Neural cell (in vitro differentiated cells): Measurements from ENCODE around the gene FIBCD1. TPM values are rescaled to one million over a fixed set of nuclear protein-coding genes. Genes with fewer than 3 reads are reported as not detected.

Source experiments
- H2AFZ ChIP-seq: fragments of 200-600, 300-800 bp; sonication (generic), shearing (Covaris generic); 2 replicates; pipeline ENCODE4 v1.6.0; 2014; ENCODE audit warnings: low read depth, mild to moderate bottlenecking, antibody characterized with exemption, low read length, moderate library complexity
- H3F3A ChIP-seq: fragments of 200-600 bp; shearing (Covaris generic); 2 replicates; pipeline ENCODE4 v1.6.1; 2016; ENCODE audit warnings: mild to moderate bottlenecking, moderate library complexity, mixed read lengths, antibody characterized with exemption, low read length; ENCODE audit not compliant: insufficient read depth, poor library complexity, severe bottlenecking
- H3K27ac ChIP-seq: fragments of 200-600, 300-800 bp; sonication (generic), shearing (Covaris generic); 2 replicates; pipeline ENCODE4 v1.5.1; 2014; ENCODE audit warnings: mild to moderate bottlenecking, low read length, moderate library complexity
- H3K27me3 ChIP-seq: fragments of 300-800, 200-600 bp; sonication (generic), shearing (Covaris generic); 2 replicates; pipeline ENCODE4 v1.6.0; 2014; ENCODE audit warnings: mild to moderate bottlenecking, low read depth, low read length, moderate library complexity; ENCODE audit not compliant: insufficient read depth
- H3K36me3 ChIP-seq: fragments of 300-800, 200-600 bp; sonication (generic), shearing (Covaris generic); 2 replicates; pipeline ENCODE4 v1.5.1; 2014; ENCODE audit warnings: mild to moderate bottlenecking, antibody characterized with exemption, low read length, moderate library complexity; ENCODE audit not compliant: insufficient read depth
- H3K4me2 ChIP-seq: fragments of 300-800, 200-600 bp; sonication (generic), shearing (Covaris generic); 2 replicates; pipeline ENCODE4 v1.6.0; 2014; ENCODE audit warnings: mild to moderate bottlenecking, low read length
- H3K4me3 ChIP-seq: fragments of 300-800, 200-600 bp; sonication (generic), shearing (Covaris generic); 2 replicates; pipeline ENCODE4 v1.5.1; 2014; ENCODE audit warnings: mild to moderate bottlenecking, low read length, moderate library complexity
- H3K79me2 ChIP-seq: fragments of 200-600 bp; shearing (Covaris generic); replicated peaks from 2 replicates; pipeline ENCODE4 v1.6.0; 2014; ENCODE audit warnings: mild to moderate bottlenecking, low read length, moderate library complexity; ENCODE audit not compliant: insufficient read depth
- H3K9ac ChIP-seq: fragments of 300-800, 200-600 bp; sonication (generic), shearing (Covaris generic); 2 replicates; pipeline ENCODE4 v1.6.1; 2016; ENCODE audit warnings: mild to moderate bottlenecking, low read length, mixed read lengths
- H3K9me2 ChIP-seq: fragments of 200-600 bp; shearing (Covaris generic); 2 replicates; pipeline ENCODE4 v1.6.1; 2016; ENCODE audit warnings: mild to moderate bottlenecking, low read length, mixed read lengths; ENCODE audit not compliant: insufficient read depth
- H3K9me3 ChIP-seq: fragments of 200-600, 300-800 bp; sonication (generic), shearing (Covaris generic); 2 replicates; pipeline ENCODE4 v1.6.1; 2016; ENCODE audit warnings: mild to moderate bottlenecking, mixed run types, low read length, moderate library complexity, mixed read lengths
- H4K20me1 ChIP-seq: fragments of 200-600 bp; shearing (Covaris generic); 2 replicates; pipeline ENCODE4 v1.6.1; 2016; ENCODE audit warnings: mild to moderate bottlenecking, mixed run types; ENCODE audit not compliant: insufficient read depth
- CTCF ChIP-seq: fragments of 450-650 bp; IDR thresholded peaks from 2 replicates; pipeline ENCODE4 v1.5.1; 2014; ENCODE audit warnings: antibody characterized with exemption, mild to moderate bottlenecking, moderate library complexity; ENCODE audit not compliant: poor library complexity, severe bottlenecking
- EP300 ChIP-seq: fragments of 450-650 bp; conservative IDR thresholded peaks from 2 replicates; pipeline ENCODE4 v1.6.1; 2014; ENCODE audit warnings: antibody characterized with exemption, mild to moderate bottlenecking, moderate library complexity; ENCODE audit not compliant: poor library complexity, severe bottlenecking
- EZH2 ChIP-seq: fragments of 200-600, 300-800 bp; shearing (Covaris generic), sonication (generic); IDR thresholded peaks from 2 replicates; pipeline ENCODE4 v1.6.1; 2014; ENCODE audit warnings: antibody characterized with exemption, low read length, borderline replicate concordance, mild to moderate bottlenecking; ENCODE audit not compliant: insufficient read depth, poor library complexity, severe bottlenecking
- MXI1 ChIP-seq: fragments of 450-650 bp; conservative IDR thresholded peaks from 2 replicates; pipeline ENCODE4 v1.6.1; 2014; ENCODE audit warnings: antibody characterized with exemption, mild to moderate bottlenecking; ENCODE audit not compliant: poor library complexity, severe bottlenecking
- POLR2AphosphoS5 ChIP-seq: IDR thresholded peaks from 2 replicates; pipeline ENCODE4 v1.6.1; 2012
- RAD21 ChIP-seq: fragments of 450-650 bp; conservative IDR thresholded peaks from 2 replicates; pipeline ENCODE4 v1.6.1; 2014; ENCODE audit warnings: antibody characterized with exemption, mild to moderate bottlenecking, moderate library complexity
- REST ChIP-seq: IDR thresholded peaks from 2 replicates; pipeline ENCODE4 v1.6.1; 2012; ENCODE audit warnings: borderline replicate concordance
- SMC3 ChIP-seq: fragments of 450-650 bp; conservative IDR thresholded peaks from 2 replicates; pipeline ENCODE4 v1.6.1; 2014; ENCODE audit warnings: antibody characterized with exemption, mild to moderate bottlenecking, moderate library complexity; ENCODE audit not compliant: poor library complexity
- TAF1 ChIP-seq: IDR thresholded peaks from 2 replicates; pipeline ENCODE4 v1.6.1; 2012; ENCODE audit warnings: low read depth
- polyA plus RNA-seq: library from polyadenylated mRNA; depleted of rRNA; stranded (reverse); fragments of >200 nt; gene quantifications from 2 replicates; pipeline ENCODE4 v1.2.3, GENCODE V29; 2014

The FIBCD1 gene
- polyA plus RNA-seq, 1 donor from 2014 or later: 2.7 TPM

GRCh38 chr9:130895038-130895437 lies 44.0 kb downstream of the FIBCD1 start:
- TF ChIP-seq SMC3 (no peak), TAF1 (no peak), EZH2 (no peak), MXI1 (no peak)
- no peak overlapping the region for H3K4me2 ChIP-seq
- no peaks in the 10 kb centered on the region for H3K27me3 ChIP-seq
- H3K9me3 ChIP-seq: no peaks in the 10 kb centered on the region
- no peak overlapping the region for H2AFZ ChIP-seq
- no peaks in the 10 kb centered on the region for H4K20me1 ChIP-seq
- no peaks in the 10 kb centered on the region for H3K79me2 ChIP-seq
- no peak overlapping the region for H3K9ac ChIP-seq
- peaks cover 8% of the 10 kb centered on the region for H3F3A ChIP-seq
- H3K9me2 ChIP-seq: no peaks in the 10 kb centered on the region
- no peak overlapping the region for H3K4me3 ChIP-seq
- no peaks in the 10 kb centered on the region for H3K36me3 ChIP-seq
- no peak overlapping the region for H3K27ac ChIP-seq

- H3K27me3 ChIP-seq: no peaks in the 10 kb centered on the region
- peaks cover 8% of the 10 kb centered on the region for H3F3A ChIP-seq
- no peaks in the 10 kb centered on the region for H3K79me2 ChIP-seq
- no peak overlapping the region for H3K4me2 ChIP-seq
- no peaks in the 10 kb centered on the region for H3K9me2 ChIP-seq
- no peak overlapping the region for H3K4me3 ChIP-seq
- no peak overlapping the region for H3K9ac ChIP-seq
- TF ChIP-seq RAD21 (no peak), POLR2AphosphoS5 (no peak), SMC3 (no peak), EZH2 (no peak), MXI1 (no peak), CTCF (no peak), REST (no peak), EP300 (no peak), TAF1 (no peak)
- H3K27ac ChIP-seq: peak overlapping the region; percentile 97
- no peaks in the 10 kb centered on the region for H3K9me3 ChIP-seq
- H4K20me1 ChIP-seq: no peaks in the 10 kb centered on the region
- no peaks in the 10 kb centered on the region for H3K36me3 ChIP-seq
- no peak overlapping the region for H2AFZ ChIP-seq
Observed at GRCh38 chr9:130894546-130894945, 44.5 kb downstream of the FIBCD1 start.
